Measurements from ENCODE around the gene ZNF684. TPM values are rescaled to one million over a fixed set of nuclear protein-coding genes. Genes with fewer than 3 reads are reported as not detected.

The ZNF684 gene
- polyA plus RNA-seq, 1 donor (not counting 4 experiments of a cell fraction or from before 2014, with no cell fraction given): 2.8 TPM

DNA sequence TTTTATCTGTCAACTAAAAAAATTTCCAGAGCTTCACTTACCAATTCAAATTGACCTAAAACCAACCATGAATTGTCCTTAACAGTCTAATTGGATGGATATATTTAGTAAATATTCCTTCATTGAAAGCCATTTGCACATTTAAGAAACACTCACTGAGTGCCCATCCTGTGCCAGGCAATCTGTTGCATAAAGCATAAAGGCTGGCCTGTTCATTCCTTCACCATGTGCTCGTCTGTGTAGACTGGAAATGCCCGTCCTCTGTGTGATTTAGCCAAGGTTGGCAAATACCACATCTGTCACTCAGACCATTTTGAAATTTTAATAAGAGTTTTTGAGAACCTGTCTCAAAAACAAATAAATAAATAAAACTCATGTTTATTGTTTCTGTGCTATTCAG lies 57.1 kb downstream of the ZNF684 start:
- Histone ChIP-seq H2AFZ (ENCODE audit: control insufficient read depth, low read length) (no peak overlapping the region), H3K4me3 (ENCODE audit: control insufficient read depth in 2 of 3, extremely low read depth in 1 of 3, insufficient read depth in 2 of 3, low read depth in 1 of 3, low read length in 3 of 3) (no peak overlapping the region), H3K4me1 (ENCODE audit: control insufficient read depth, extremely low read depth, insufficient read depth, low read length) (no peaks in the 10 kb centered on the region), H3K9ac (ENCODE audit: control insufficient read depth, extremely low read depth, insufficient read depth, low read length) (no peak overlapping the region), H4K20me1 (ENCODE audit: control insufficient read depth, extremely low read depth, insufficient read depth, low read length) (no peaks in the 10 kb centered on the region), H3K79me2 (ENCODE audit: control insufficient read depth, insufficient read depth, low read length) (no peaks in the 10 kb centered on the region), H3K36me3 (ENCODE audit: control insufficient read depth in 2 of 2, extremely low read depth in 1 of 2, insufficient read depth in 2 of 2, low read length in 2 of 2) (no peaks in the 10 kb centered on the region), H3K27me3 (ENCODE audit: control insufficient read depth, extremely low read depth, insufficient read depth, low read length) (no peaks in the 10 kb centered on the region), H3K9me3 (ENCODE audit: control insufficient read depth, low read depth, low read length) (no peaks in the 10 kb centered on the region), H3K9me1 (ENCODE audit: control insufficient read depth, extremely low read depth, insufficient read depth, low read length) (no peaks in the 10 kb centered on the region), H3K4me2 (ENCODE audit: control insufficient read depth, extremely low read depth, insufficient read depth, low read depth, low read length) (no peak overlapping the region), H3K27ac (ENCODE audit: control insufficient read depth, insufficient read depth, low read length) (no peak overlapping the region)
- no peak for TF ChIP-seq EZH2 (IDR thresholded peaks at IDR 0.05; ENCODE audit: low read length)
- TF ChIP-seq, protein P1, sequence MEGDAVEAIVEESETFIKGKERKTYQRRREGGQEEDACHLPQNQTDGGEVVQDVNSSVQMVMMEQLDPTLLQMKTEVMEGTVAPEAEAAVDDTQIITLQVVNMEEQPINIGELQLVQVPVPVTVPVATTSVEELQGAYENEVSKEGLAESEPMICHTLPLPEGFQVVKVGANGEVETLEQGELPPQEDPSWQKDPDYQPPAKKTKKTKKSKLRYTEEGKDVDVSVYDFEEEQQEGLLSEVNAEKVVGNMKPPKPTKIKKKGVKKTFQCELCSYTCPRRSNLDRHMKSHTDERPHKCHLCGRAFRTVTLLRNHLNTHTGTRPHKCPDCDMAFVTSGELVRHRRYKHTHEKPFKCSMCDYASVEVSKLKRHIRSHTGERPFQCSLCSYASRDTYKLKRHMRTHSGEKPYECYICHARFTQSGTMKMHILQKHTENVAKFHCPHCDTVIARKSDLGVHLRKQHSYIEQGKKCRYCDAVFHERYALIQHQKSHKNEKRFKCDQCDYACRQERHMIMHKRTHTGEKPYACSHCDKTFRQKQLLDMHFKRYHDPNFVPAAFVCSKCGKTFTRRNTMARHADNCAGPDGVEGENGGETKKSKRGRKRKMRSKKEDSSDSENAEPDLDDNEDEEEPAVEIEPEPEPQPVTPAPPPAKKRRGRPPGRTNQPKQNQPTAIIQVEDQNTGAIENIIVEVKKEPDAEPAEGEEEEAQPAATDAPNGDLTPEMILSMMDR (optimal IDR thresholded peaks at IDR 0.05 in 1 of 3, IDR thresholded peaks at IDR 0.05 in 1 of 3, conservative IDR thresholded peaks at IDR 0.05 in 1 of 3; ENCODE audit: extremely low read depth in 1 of 3, insufficient read depth in 2 of 3, low read length in 3 of 3): no peak
- no peak for FAIRE-seq
- DNase-seq (ENCODE audit: low read depth, low spot score): no peak
- dilution Hi-C loops (cut with MboI; ENCODE audit: extremely low pct_ligation_motif_present, low sequenced_read_pairs): loop anchor here (5.0 kb wide), 1 partner anchor 84 kb away; no protein-coding TSS in a partner anchor

DNA sequence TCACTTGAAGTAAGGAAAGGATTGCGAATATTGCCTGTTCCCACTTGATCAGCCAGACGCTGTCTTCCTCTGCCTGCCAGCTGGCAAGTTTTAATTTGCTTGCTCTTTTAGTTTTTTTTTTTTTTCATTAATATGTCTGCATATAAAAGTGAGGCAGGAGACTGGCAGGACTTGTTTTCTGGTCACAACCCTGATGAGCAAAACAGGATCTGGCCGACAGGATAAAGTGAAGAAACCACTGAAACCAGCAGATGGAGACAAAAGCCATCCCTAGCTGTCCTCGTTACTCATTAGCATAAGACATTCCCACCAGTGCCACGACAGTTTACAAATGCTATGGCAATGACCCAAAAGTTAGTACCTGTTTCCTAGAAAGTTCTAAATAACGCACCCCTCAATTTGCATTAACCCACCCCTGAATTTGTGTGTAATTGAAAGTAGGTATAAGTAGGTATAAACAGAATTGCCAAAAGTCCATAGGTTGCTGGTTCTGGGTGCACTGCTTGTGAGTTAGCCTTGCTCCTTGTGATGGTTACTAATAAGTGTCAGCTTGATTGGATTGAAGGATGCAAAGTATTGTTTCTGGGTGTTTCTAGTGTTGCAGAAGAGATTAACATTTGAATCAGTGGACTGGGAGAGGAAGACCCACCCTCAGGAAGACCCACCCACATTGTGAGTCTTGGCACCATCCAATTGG lies 60.8 kb downstream of the ZNF684 start:
- Histone ChIP-seq H3K9me3 (ENCODE audit: control insufficient read depth, low read depth, low read length) (no peaks in the 10 kb centered on the region), H3K4me3 (ENCODE audit: control insufficient read depth in 2 of 3, extremely low read depth in 1 of 3, insufficient read depth in 2 of 3, low read depth in 1 of 3, low read length in 3 of 3) (no peak overlapping the region), H3K36me3 (ENCODE audit: control insufficient read depth in 2 of 2, extremely low read depth in 1 of 2, insufficient read depth in 2 of 2, low read length in 2 of 2) (no peaks in the 10 kb centered on the region), H3K4me1 (ENCODE audit: control insufficient read depth, extremely low read depth, insufficient read depth, low read length) (no peaks in the 10 kb centered on the region), H3K27ac (ENCODE audit: control insufficient read depth, insufficient read depth, low read length) (no peak overlapping the region), H2AFZ (ENCODE audit: control insufficient read depth, low read length) (no peak overlapping the region), H3K27me3 (ENCODE audit: control insufficient read depth, extremely low read depth, insufficient read depth, low read length) (no peaks in the 10 kb centered on the region), H3K79me2 (ENCODE audit: control insufficient read depth, insufficient read depth, low read length) (no peaks in the 10 kb centered on the region), H3K9me1 (ENCODE audit: control insufficient read depth, extremely low read depth, insufficient read depth, low read length) (no peaks in the 10 kb centered on the region), H3K9ac (ENCODE audit: control insufficient read depth, extremely low read depth, insufficient read depth, low read length) (no peak overlapping the region), H4K20me1 (ENCODE audit: control insufficient read depth, extremely low read depth, insufficient read depth, low read length) (no peaks in the 10 kb centered on the region), H3K4me2 (ENCODE audit: control insufficient read depth, extremely low read depth, insufficient read depth, low read depth, low read length) (no peak overlapping the region)
- dilution Hi-C loops (cut with MboI; ENCODE audit: extremely low pct_ligation_motif_present, low sequenced_read_pairs): no loop called here
- FAIRE-seq (peak; percentile 53), DNase-seq (ENCODE audit: low read depth, low spot score) (no peak)
- TF ChIP-seq, protein P1 (optimal IDR thresholded peaks at IDR 0.05 in 1 of 3, IDR thresholded peaks at IDR 0.05 in 1 of 3, conservative IDR thresholded peaks at IDR 0.05 in 1 of 3; ENCODE audit: extremely low read depth in 1 of 3, insufficient read depth in 2 of 3, low read length in 3 of 3): peak; percentile 54 to 75 (median 64)
- no peak for TF ChIP-seq EZH2 (IDR thresholded peaks at IDR 0.05; ENCODE audit: low read length)

All from keratinocyte (primary cell).